KMS-11 (cell line): ENCODE measurements around the gene RHEX.

ENCODE experiments used
- H2AFZ ChIP-seq: fragments of 200-600 bp; sonication (generic); 2 replicates; pipeline ENCODE4 v1.6.1; 2016; ENCODE audit warnings: antibody characterized with exemption, mixed run types, low read depth
- H3K27ac ChIP-seq: fragments of 200-600 bp; sonication (generic); 2 replicates; pipeline ENCODE4 v1.6.1; 2016; ENCODE audit warnings: mild to moderate bottlenecking, mixed run types
- H3K27me3 ChIP-seq: fragments of 200-600 bp; sonication (generic); 2 replicates; pipeline ENCODE4 v1.6.1; 2017; ENCODE audit warnings: mild to moderate bottlenecking, low read depth, mixed run types, moderate library complexity; ENCODE audit not compliant: insufficient read depth
- H3K36me3 ChIP-seq: fragments of 200-600 bp; sonication (generic); 2 replicates; pipeline ENCODE4 v1.6.1; 2017; ENCODE audit warnings: mild to moderate bottlenecking, mixed run types; ENCODE audit not compliant: insufficient read depth
- H3K4me1 ChIP-seq: fragments of 200-600 bp; sonication (generic); 2 replicates; pipeline ENCODE4 v1.6.1; 2016; ENCODE audit warnings: mild to moderate bottlenecking, low read depth, mixed run types; ENCODE audit not compliant: poor library complexity, severe bottlenecking
- H3K4me2 ChIP-seq: fragments of 200-600 bp; sonication (generic); 2 replicates; pipeline ENCODE4 v1.7.0; 2016; ENCODE audit warnings: mild to moderate bottlenecking, mixed run types
- H3K4me3 ChIP-seq: fragments of 200-600 bp; sonication (generic); IDR thresholded peaks from 2 replicates; pipeline ENCODE4 v1.6.1; 2017; ENCODE audit warnings: low read depth, low read length, mixed read lengths; ENCODE audit not compliant: insufficient read depth
- H3K79me2 ChIP-seq: fragments of 200-600 bp; sonication (generic); 2 replicates; pipeline ENCODE4 v1.6.1; 2016; ENCODE audit warnings: low read depth, mixed run types; ENCODE audit not compliant: insufficient read depth
- H3K9ac ChIP-seq: fragments of 200-600 bp; sonication (generic); 2 replicates; pipeline ENCODE4 v1.6.1; 2016; ENCODE audit warnings: mild to moderate bottlenecking, mixed run types
- H4K20me1 ChIP-seq: fragments of 200-600 bp; sonication (generic); 2 replicates; pipeline ENCODE4 v1.6.1; 2016; ENCODE audit warnings: mild to moderate bottlenecking, mixed run types; ENCODE audit not compliant: insufficient read depth
- CTCF ChIP-seq: fragments of 200-600 bp; sonication (generic); conservative IDR thresholded peaks from 2 replicates; pipeline ENCODE4 v1.6.1; 2017; ENCODE audit warnings: low read depth, mild to moderate bottlenecking, antibody characterized with exemption, low read length, moderate library complexity, mixed read lengths

The RHEX gene

GRCh38 chr1:206111271-206111927, 58.4 kb downstream of the RHEX start:
- Histone ChIP-seq H3K4me3 (no peak overlapping the region), H3K9ac (no peak overlapping the region), H3K27ac (no peak overlapping the region), H4K20me1 (no peaks in the 10 kb centered on the region), H3K4me1 (peaks cover 5% of the 10 kb centered on the region), H3K4me2 (no peak overlapping the region), H2AFZ (no peak overlapping the region), H3K36me3 (no peaks in the 10 kb centered on the region), H3K27me3 (no peaks in the 10 kb centered on the region), H3K79me2 (no peaks in the 10 kb centered on the region)
- no peak for TF ChIP-seq CTCF

- H3K9ac ChIP-seq, result no peak overlapping the region
- H3K4me3 ChIP-seq, result no peak overlapping the region
- no peaks in the 10 kb centered on the region for H3K27me3 ChIP-seq
- H3K27ac ChIP-seq, result no peak overlapping the region
- no peaks in the 10 kb centered on the region for H3K79me2 ChIP-seq
- H3K4me2 ChIP-seq, result no peak overlapping the region
- H3K36me3 ChIP-seq, result no peaks in the 10 kb centered on the region
- no peak overlapping the region for H2AFZ ChIP-seq
- no peak for TF ChIP-seq CTCF
- no peaks in the 10 kb centered on the region for H4K20me1 ChIP-seq
- H3K4me1 ChIP-seq, result no peaks in the 10 kb centered on the region
These were observed 59.8 kb downstream of the RHEX start for GRCh38 chr1:206112600-206113301.

- TF ChIP-seq CTCF, result no peak
- H4K20me1 ChIP-seq, result no peaks in the 10 kb centered on the region
- no peak overlapping the region for H3K4me3 ChIP-seq
- no peak overlapping the region for H3K27ac ChIP-seq
- no peaks in the 10 kb centered on the region for H3K36me3 ChIP-seq
- no peak overlapping the region for H3K9ac ChIP-seq
- H3K4me2 ChIP-seq, result no peak overlapping the region
- H3K79me2 ChIP-seq, result no peaks in the 10 kb centered on the region
- H2AFZ ChIP-seq, result no peak overlapping the region
- no peaks in the 10 kb centered on the region for H3K4me1 ChIP-seq
- no peaks in the 10 kb centered on the region for H3K27me3 ChIP-seq
These were observed 62.0 kb downstream of the RHEX start for GRCh38 chr1:206114692-206115640.

- TF ChIP-seq CTCF, result no peak
- H2AFZ ChIP-seq, result no peak overlapping the region
- H3K4me1 ChIP-seq, result no peaks in the 10 kb centered on the region
- H3K4me3 ChIP-seq, result no peak overlapping the region
- no peaks in the 10 kb centered on the region for H3K27me3 ChIP-seq
- no peak overlapping the region for H3K27ac ChIP-seq
- no peaks in the 10 kb centered on the region for H4K20me1 ChIP-seq
- no peaks in the 10 kb centered on the region for H3K36me3 ChIP-seq
- no peaks in the 10 kb centered on the region for H3K79me2 ChIP-seq
- no peak overlapping the region for H3K9ac ChIP-seq
- H3K4me2 ChIP-seq, result no peak overlapping the region
These were observed 62.8 kb downstream of the RHEX start for GRCh38 chr1:206115791-206116190.
